T-helper 1 cell (primary cell): Measurements from ENCODE around the gene SLCO1B3.

Experiments
- DNase-seq, 5 donors: peaks; one replicate each; pipeline ENCODE4 v3.0.0-alpha.2; 2012 to 2020

Gene SLCO1B3

DNA sequence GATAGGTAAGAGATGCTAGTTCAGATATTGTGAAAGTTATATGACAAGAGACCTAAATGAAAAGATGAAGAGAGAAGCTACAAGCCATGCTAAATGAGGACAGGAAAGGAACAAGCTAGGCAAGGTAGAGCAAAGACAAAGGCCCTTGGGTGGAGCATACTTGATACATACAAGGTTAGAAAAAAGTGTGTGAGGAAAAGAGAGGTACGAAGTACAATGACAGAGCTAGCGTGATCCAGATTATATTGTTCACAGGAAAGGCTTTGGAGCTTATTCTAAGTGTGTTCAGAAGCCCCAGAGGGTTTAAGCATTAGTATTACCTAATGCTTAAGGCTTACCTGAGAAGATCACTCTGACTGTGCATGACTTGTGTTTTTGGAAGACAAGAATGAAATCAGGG is 75.0 kb downstream of the SLCO1B3 start:
- no peak for DNase-seq

- DNase-seq, result no peak
Observed at GRCh38 chr12:20917269-20917668, 106.8 kb downstream of the SLCO1B3 start.

- DNase-seq, result no peak
Observed at GRCh38 chr12:20917819-20918218, 107.3 kb downstream of the SLCO1B3 start.

DNA sequence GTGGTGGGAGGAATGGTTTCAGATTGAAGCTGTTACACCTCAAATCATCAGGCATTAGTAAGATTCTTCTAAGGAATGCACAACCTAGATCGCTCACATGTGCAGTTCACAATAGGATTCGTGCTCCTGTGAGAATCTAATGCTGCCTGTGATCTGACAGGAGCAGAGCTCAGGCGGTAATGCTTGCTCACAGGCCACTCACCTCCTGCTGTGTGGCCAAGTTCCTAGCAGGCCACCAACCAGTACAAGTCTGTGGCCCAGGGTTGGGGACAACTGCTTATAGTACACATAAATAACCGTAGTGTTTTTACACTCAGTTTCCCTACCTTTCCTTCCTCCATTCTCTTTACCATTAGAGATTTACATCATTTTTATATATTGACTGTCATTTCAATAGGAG is 121.4 kb downstream of the SLCO1B3 start:
- DNase-seq, result no peak

DNA sequence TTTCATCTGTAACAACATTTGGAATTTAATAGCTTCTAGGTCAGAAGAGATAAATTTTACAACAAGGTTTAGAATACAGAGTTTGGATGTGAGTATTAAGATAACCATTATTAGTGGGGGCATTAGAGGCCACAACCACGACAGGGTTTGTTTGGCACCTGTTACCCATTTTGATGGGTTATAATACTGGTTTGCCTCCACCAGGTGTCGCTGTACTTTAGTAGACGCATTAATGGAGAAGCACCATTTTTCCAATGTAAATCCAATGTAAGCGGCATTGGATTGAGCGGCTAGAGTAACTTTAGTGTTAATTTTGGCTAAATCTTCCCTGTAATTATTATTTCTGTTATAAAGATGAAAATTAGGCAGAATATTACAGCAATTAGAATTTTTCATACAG is 136.2 kb downstream of the SLCO1B3 start:
- DNase-seq, result no peak

GRCh38 chr12:20950248-20950647 is 139.7 kb downstream of the SLCO1B3 start:
- peak in 1 of 5 donors; percentile 6 for DNase-seq

GRCh38 chr12:20963303-20963702 is 152.8 kb downstream of the SLCO1B3 start:
- no peak for DNase-seq

DNA sequence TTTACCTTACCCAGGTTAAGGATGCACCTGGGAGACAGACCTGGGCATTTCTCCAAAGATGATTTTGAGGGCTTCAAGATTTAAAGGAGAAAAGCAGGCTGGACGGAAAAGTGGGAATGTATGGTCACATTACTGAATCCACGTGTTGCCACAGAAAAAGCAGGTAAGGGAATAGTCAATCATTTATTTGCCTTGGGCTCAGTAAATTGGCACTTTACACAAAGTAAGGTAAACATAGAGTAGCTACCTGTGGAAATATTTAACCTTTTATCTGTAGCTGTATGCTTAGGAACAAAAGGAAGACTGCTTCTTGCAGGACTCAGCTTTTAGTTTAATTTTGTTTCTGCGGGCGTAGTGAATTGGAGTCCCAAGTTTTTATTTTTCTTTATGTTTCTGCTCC is 153.3 kb downstream of the SLCO1B3 start:
- no peak for DNase-seq
